ENCODE data around the gene TRMO.
A peak's percentile ranks its signal among the peaks of the same experiment; 100 is the strongest.

The TRMO gene

DNA sequence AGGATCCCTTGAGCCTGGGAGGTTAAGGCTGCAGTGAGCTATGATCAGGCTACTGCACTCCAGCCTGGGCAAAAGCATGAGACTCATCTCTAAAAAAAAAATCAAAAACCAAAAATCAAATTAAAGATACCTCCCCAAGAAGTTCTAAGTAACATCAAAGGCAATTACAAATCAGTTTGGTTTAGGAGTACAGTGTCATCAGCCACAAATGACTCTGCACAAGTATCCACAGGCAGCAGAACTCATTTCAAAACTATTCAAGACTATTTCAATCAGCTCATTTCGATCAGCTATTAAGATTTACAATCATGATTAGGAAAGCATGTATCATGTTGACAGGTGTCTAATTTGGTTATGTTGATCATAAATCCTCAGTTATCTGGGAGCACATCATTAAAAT is 19.1 kb downstream of the TRMO start:
- DNase-seq (ENCODE audit: low read depth): no peak

DNA sequence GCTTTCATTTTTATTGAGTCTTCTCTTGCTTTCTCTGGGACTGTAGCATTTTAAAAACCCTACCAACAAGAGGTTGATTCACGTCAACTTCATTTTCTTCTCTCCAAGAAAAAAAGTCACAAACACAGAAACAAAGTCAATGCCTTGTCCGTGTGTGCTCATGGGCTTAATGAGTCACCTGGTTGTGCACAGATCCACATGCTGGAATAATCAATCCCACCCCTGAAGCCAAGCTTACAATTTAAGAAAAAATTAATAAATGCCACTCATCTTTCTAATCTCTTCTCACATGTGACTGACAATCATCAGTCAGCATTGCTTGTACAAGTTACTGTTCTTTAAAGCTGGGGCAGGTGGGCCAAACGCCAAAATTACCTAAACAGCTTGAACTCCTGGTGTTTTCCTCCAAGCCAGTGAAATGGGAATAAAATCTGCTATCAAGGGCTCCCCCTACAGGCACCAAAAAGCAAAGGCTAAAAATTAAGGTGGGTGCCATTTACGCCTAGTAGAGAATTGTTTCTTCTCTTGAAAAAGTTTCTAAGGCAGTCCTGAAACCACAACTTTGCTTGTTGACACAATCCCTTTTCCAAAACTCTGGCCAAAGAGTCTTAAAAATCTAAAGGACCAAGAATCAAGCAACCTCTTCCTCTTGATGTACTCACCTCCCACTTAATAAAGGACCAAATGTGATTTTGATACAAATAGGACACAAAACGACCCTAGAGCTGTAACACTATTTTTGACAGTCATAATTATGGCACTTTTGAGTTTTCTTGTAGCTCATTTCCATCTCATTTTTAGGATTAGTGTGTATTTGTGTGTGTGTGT is 21.3 kb downstream of the TRMO start:
- DNase-seq (ENCODE audit: low read depth): no peak

GRCh38 chr9:97900103-97900737 is 22.1 kb downstream of the TRMO start:
- no peak for DNase-seq (ENCODE audit: low read depth)

- no peak for DNase-seq (ENCODE audit: low read depth)
Measured at GRCh38 chr9:97895695-97896332, 26.5 kb downstream of the TRMO start.

- no peak for DNase-seq (ENCODE audit: low read depth)
Measured at GRCh38 chr9:97895211-97895610, 27.1 kb downstream of the TRMO start.

GRCh38 chr9:97892421-97892820 is 29.9 kb downstream of the TRMO start:
- DNase-seq (ENCODE audit: low read depth): no peak

- DNase-seq (ENCODE audit: low read depth): no peak
Measured at GRCh38 chr9:97891736-97892135, 30.6 kb downstream of the TRMO start.

DNA sequence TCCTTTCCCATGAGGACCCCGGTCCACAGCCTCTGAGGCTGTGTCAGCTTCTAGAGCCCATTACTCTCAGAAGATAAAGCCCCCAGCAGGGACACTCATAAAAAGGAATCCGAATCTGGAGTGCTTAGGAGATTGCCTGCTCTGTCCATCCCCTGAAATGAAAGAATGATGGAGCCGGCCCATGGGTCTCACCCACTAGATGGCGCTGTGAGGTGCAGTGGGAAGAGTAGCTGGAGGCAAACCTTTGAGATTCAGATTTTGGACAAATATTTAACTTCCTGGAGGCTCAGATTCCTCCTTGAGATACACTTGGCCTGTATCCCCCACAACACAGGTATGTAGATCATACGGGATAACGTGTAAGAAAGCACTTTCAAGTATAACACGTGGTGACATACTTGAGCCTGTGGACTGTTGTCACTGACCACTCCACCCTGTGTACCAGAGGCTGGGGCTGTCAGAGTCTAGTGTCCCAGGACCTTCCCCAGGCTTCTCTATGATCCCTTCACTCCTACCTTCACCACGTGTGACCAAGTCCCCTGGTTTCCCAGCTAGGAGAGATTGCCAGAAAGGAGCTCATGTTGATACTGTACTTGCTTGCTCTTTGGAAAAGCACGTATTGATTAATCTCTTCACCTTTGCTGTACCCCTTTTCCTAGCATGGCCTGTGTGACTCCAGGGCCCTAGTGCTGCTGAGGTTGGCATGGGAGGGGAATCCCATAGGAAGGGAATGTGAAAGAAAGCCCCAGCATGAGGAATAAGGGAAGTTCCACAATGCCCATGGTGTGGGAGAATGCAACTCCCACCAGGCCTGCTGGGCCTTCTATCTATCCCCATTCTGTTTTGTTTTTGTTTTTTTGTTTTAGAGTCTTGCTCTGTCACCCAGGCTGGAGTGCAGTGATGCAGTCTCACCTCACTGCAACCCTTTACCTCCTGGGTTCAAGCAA is 32.1 kb downstream of the TRMO start:
- DNase-seq (ENCODE audit: low read depth): peak; percentile 64

- DNase-seq (ENCODE audit: low read depth): no peak
Measured at GRCh38 chr9:97880336-97880735, 42.0 kb downstream of the TRMO start.

- no peak for DNase-seq (ENCODE audit: low read depth)
Measured at GRCh38 chr9:97876061-97876460, 46.2 kb downstream of the TRMO start.

DNA sequence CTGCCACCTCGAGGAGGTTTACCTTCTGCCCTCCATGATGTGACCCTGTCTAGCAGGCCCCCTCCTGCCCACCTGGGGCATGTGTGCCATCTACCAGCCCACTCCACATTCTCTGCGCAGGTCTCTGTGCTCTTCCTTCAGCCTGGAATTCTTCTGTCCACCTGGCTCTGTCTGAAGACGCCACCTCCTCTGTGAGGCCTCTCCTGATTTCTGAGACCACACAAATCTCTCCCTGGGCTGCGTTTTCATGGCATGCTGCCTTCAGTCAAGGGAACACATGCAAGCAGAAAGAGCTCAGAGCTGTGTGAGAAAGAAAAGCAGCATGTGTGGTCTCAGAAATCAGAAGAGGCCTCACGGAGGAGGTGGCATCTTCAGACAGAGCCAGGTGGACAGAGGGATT is 47.2 kb downstream of the TRMO start:
- no peak for DNase-seq (ENCODE audit: low read depth)

- no peak for DNase-seq (ENCODE audit: low read depth)
Measured at GRCh38 chr9:97874624-97875023, 47.7 kb downstream of the TRMO start.

DNA sequence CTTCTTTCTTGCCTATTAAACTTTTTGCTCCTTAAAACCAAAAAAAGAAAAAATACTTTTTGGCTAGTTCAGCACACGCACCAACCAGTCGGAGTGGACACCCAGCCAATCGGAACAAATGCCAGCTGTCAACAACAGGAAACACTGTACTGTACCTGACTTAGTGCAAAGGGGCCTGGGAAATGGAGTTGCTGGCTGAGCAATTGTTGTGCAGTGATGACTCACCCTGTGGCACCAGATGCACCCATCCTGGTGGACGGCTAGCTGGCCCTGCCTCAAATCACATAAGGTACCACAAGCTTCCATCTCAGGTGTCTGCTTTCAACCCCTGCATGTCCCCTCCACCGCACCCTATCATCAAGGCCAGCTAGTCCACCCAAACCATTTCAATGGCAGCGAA is 48.4 kb downstream of the TRMO start:
- no peak for DNase-seq (ENCODE audit: low read depth)

- DNase-seq (ENCODE audit: low read depth): no peak
Measured at GRCh38 chr9:97873425-97873824, 48.9 kb downstream of the TRMO start.

GRCh38 chr9:97868859-97869258 is 53.4 kb downstream of the TRMO start:
- no peak for DNase-seq (ENCODE audit: low read depth)

DNA sequence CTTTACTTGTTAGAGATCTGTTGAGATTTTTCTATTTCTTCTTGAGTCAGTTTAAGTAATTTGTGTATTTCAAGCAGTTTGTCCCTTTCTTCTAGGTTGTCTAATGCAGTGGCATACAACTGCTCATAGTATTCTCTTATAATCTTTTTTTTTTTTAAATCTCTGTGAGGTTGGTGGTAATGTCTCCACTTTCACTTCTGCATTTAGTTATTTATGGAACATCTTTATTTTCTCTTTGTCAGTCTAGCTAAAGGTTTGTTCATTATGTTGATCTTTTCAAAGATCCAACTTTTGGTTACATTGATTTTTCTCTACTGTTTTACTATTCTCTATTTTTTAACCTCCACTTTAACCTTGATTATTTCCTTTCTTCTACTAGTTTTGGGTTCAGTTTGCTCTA is 55.5 kb downstream of the TRMO start:
- no peak for DNase-seq (ENCODE audit: low read depth)

GRCh38 chr9:97866300-97866699 is 56.0 kb downstream of the TRMO start:
- no peak for DNase-seq (ENCODE audit: low read depth)

- no peak for DNase-seq (ENCODE audit: low read depth)
Measured at GRCh38 chr9:97864396-97864795, 57.9 kb downstream of the TRMO start.

GRCh38 chr9:97863314-97863713 is 59.0 kb downstream of the TRMO start:
- DNase-seq (ENCODE audit: low read depth): no peak

DNA sequence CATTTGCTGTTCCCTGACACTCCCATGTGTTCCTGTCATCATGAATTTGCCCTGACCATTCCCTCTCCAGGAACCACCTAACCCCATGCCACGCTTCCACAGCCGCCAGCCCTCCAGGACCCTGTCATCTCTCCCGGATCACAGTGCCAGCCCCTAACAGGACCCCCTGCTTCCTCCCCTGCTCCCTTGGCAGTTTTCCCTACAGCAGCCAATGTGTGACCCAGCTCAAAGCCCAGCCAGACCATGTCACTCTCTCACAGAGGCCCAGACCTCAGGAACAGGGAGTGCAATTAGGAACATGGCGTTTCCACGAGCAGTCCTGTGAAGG is 61.2 kb downstream of the TRMO start:
- no peak for DNase-seq (ENCODE audit: low read depth)

DNA sequence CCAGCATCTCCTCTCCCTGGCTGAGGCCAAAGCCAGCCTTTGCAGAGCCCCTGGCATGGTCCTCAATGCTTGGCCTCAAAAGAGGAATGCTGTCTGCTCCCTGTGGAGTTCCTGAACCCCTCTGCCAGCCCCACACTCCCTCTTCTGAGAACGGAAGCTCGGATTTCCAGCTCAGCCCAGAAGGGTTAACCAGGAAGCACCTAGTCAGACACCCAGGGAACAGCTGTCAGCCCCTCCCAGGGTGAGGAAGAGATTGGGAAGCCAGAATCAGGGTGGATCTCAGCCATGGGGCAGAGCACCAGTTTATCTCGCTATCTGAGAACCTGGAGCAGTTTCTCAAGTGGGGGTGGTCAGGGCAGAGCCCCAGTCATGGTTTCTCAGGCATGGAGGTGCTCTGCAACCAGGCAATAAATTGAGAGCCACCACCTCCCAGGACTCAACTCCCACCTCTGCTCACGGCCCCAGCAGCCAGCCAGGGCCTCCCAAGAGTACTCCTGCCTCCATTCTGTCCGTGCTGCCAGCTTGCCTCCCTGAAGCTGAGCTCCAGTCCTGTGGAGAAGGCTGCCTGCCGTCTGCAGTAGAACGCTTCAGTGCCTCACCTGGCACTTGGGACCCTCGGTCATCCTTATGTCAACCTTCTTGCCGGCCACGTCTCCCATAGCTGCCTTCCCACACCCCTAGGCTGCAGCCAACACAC is 61.7 kb downstream of the TRMO start:
- DNase-seq (ENCODE audit: low read depth): no peak

DNA sequence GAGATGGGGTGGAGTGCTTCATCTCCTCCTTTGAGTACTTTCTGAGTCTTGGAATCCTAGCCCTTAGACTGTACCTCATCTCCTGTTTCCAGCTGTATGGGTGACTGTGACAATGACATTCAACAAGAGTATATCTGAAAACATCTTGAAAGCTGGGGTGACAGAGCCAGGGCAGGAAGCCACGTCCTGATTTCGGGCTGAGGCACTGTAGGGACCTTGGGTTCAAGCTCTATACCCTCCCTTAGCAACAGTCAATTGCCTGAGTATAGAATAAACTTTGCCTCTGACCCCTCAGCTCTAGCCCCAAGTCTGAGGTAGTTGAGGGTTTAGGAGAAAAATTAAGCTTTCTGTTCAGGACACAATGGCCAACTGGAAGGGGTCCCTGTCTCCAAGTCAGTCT is 63.0 kb downstream of the TRMO start:
- no peak for DNase-seq (ENCODE audit: low read depth)

All from activated T-cell treated with anti-CD3 and anti-CD28 coated beads for 1 hour (primary cell).